Central memory CD8-positive, alpha-beta T cell (primary cell): ENCODE data around the gene PEAK1.

Experiments
- ATAC-seq: fragments of 150-1000 bp; cut with Tn5 transposase; replicated peaks from 2 replicates; pipeline ENCODE4 v1.10.0; 2022; ENCODE audit warnings: mild to moderate bottlenecking, moderate FRiP score, moderate number of reproducible peaks; ENCODE audit not compliant: poor library complexity, severe bottlenecking; ENCODE audit errors: extremely low read depth
- DNase-seq, 2 donors: peaks; one replicate each; pipeline ENCODE4 v3.0.0; 2021; ENCODE audit warnings: low spot score in 2 of 2
- H3K27ac Mint-ChIP-seq: one replicate; pipeline ENCODE4 v1.8.0; 2022; ENCODE audit warnings: low read depth, mild to moderate bottlenecking, moderate library complexity, mixed read lengths
- H3K27me3 Mint-ChIP-seq: one replicate; pipeline ENCODE4 v1.8.0; 2022; ENCODE audit warnings: mixed read lengths
- H3K36me3 Mint-ChIP-seq: one replicate; pipeline ENCODE4 v1.8.0; 2022; ENCODE audit warnings: mild to moderate bottlenecking, moderate library complexity, mixed read lengths; ENCODE audit not compliant: insufficient read depth
- H3K4me1 Mint-ChIP-seq: one replicate; pipeline ENCODE4 v1.8.0; 2022; ENCODE audit warnings: mixed read lengths
- H3K4me3 Mint-ChIP-seq: one replicate; pipeline ENCODE4 v1.8.0; 2022; ENCODE audit warnings: mild to moderate bottlenecking, moderate library complexity, mixed read lengths
- H3K9me3 Mint-ChIP-seq: one replicate; pipeline ENCODE4 v1.8.0; 2022; ENCODE audit warnings: mixed read lengths

The PEAK1 gene

DNA sequence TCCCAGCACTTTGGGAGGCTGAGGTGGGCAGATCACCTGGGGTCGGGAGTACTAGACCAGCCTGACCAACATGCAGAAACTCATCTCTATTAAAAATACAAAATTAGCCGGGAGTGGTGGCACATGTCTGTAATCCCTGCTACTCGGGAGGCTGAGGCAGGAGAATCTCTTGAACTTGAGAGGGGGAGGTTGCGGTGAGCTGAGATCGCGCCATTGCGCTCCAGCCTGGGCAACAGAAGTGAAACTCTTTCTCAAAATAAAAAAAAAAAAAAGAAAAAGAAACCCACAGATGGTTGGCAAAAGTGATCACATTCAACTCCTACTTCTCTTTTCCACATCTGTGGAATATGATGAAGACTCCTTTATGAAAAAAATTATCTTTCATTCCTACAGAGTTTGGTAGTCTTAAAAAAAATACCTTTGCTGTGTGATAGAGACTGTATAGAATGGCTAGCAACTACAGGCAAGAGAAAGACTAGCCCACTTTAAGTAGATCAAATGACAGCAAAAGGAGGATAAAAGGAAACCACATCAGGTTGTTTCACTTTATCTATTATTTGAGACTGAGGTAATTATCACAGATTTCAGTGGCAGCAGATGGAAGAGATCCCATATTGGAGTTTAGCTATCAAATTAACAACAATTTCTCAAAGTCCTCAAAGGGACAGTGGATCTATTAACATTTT, 176.0 kb downstream of the PEAK1 start:
- no peak overlapping the region for H3K27ac Mint-ChIP-seq
- ATAC-seq (no peak), DNase-seq (no peak)
- no peaks in the 10 kb centered on the region for H3K4me1 Mint-ChIP-seq
- no peaks in the 10 kb centered on the region for H3K9me3 Mint-ChIP-seq
- H3K27me3 Mint-ChIP-seq = no peaks in the 10 kb centered on the region
- peaks cover 3% of the 10 kb centered on the region for H3K36me3 Mint-ChIP-seq
- H3K4me3 Mint-ChIP-seq = no peak overlapping the region

GRCh38 chr15:77243135-77243534, 176.8 kb downstream of the PEAK1 start:
- H3K4me3 Mint-ChIP-seq = no peak overlapping the region
- H3K36me3 Mint-ChIP-seq = peaks cover 3% of the 10 kb centered on the region
- H3K4me1 Mint-ChIP-seq = no peaks in the 10 kb centered on the region
- H3K27me3 Mint-ChIP-seq = no peaks in the 10 kb centered on the region
- ATAC-seq (no peak), DNase-seq (no peak)
- H3K27ac Mint-ChIP-seq = no peak overlapping the region
- H3K9me3 Mint-ChIP-seq = no peaks in the 10 kb centered on the region

GRCh38 chr15:77239882-77240608, 179.9 kb downstream of the PEAK1 start:
- no peak overlapping the region for H3K27ac Mint-ChIP-seq
- H3K27me3 Mint-ChIP-seq = no peaks in the 10 kb centered on the region
- DNase-seq = no peak
- no peak overlapping the region for H3K4me3 Mint-ChIP-seq
- H3K36me3 Mint-ChIP-seq = no peaks in the 10 kb centered on the region
- no peaks in the 10 kb centered on the region for H3K4me1 Mint-ChIP-seq
- ATAC-seq = no peak
- H3K9me3 Mint-ChIP-seq = no peaks in the 10 kb centered on the region

DNA sequence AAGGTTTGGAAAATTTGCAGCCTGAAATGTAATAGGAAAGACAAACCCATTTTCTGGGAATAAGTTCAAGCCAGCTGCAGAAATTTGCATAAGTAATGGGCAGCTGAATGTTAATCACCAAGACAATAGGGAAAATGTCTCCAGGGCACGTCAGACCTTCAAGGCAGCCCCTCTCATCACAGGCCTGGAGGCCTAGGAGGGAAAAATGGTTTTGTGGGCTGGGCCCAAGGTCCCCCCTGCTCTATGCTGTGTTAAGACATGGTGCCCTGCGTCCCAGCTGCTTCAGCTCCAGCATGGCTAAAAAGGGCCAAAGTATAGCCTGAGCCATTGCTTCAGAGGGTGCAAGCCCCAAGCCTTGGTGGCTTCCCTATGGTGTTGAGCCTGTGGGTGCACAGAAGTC, 184.3 kb downstream of the PEAK1 start:
- H3K36me3 Mint-ChIP-seq = no peaks in the 10 kb centered on the region
- H3K27ac Mint-ChIP-seq = no peak overlapping the region
- no peaks in the 10 kb centered on the region for H3K27me3 Mint-ChIP-seq
- H3K4me3 Mint-ChIP-seq = no peak overlapping the region
- H3K9me3 Mint-ChIP-seq = no peaks in the 10 kb centered on the region
- no peak for ATAC-seq
- DNase-seq = no peak
- no peaks in the 10 kb centered on the region for H3K4me1 Mint-ChIP-seq

GRCh38 chr15:77228828-77229227, 191.1 kb downstream of the PEAK1 start:
- ATAC-seq (no peak), DNase-seq (no peak)
- Mint-ChIP-seq H3K4me3 (no peak overlapping the region), H3K9me3 (no peaks in the 10 kb centered on the region), H3K27me3 (no peaks in the 10 kb centered on the region), H3K36me3 (no peaks in the 10 kb centered on the region), H3K27ac (no peak overlapping the region), H3K4me1 (peaks cover 8% of the 10 kb centered on the region)

DNA sequence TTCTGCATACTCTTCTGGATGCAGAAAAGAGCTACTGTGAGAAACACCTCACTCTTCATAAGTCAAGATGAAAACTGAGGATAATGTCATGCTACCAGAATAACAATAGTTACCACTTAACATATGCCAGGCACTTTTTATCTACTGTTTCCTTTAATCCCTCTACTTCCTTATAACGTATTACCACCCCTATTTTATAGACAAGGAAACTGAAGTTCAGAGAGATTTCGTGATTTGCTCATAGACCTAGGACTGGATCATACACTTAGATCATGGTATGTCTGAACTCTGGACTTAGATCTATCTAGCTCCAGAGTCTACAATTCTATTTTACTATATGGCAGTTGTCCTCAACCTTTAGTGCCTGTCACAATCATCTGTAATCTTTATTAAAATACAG, 193.3 kb downstream of the PEAK1 start:
- Mint-ChIP-seq H3K4me3 (no peak overlapping the region), H3K27me3 (no peaks in the 10 kb centered on the region), H3K9me3 (no peaks in the 10 kb centered on the region), H3K27ac (no peak overlapping the region), H3K36me3 (no peaks in the 10 kb centered on the region), H3K4me1 (peaks cover 8% of the 10 kb centered on the region)
- no peak for ATAC-seq
- no peak for DNase-seq

- H3K36me3 Mint-ChIP-seq = no peaks in the 10 kb centered on the region
- no peak for DNase-seq
- no peaks in the 10 kb centered on the region for H3K9me3 Mint-ChIP-seq
- H3K4me1 Mint-ChIP-seq = peaks cover 8% of the 10 kb centered on the region
- no peak overlapping the region for H3K27ac Mint-ChIP-seq
- ATAC-seq = no peak
- H3K27me3 Mint-ChIP-seq = no peaks in the 10 kb centered on the region
- H3K4me3 Mint-ChIP-seq = no peak overlapping the region
Observed at GRCh38 chr15:77225646-77226045, 194.3 kb downstream of the PEAK1 start.

- H3K9me3 Mint-ChIP-seq = no peaks in the 10 kb centered on the region
- DNase-seq = no peak
- H3K4me1 Mint-ChIP-seq = peaks cover 8% of the 10 kb centered on the region
- ATAC-seq = no peak
- H3K4me3 Mint-ChIP-seq = no peak overlapping the region
- no peak overlapping the region for H3K27ac Mint-ChIP-seq
- no peaks in the 10 kb centered on the region for H3K36me3 Mint-ChIP-seq
- no peaks in the 10 kb centered on the region for H3K27me3 Mint-ChIP-seq
Observed at GRCh38 chr15:77225088-77225487, 194.8 kb downstream of the PEAK1 start.

DNA sequence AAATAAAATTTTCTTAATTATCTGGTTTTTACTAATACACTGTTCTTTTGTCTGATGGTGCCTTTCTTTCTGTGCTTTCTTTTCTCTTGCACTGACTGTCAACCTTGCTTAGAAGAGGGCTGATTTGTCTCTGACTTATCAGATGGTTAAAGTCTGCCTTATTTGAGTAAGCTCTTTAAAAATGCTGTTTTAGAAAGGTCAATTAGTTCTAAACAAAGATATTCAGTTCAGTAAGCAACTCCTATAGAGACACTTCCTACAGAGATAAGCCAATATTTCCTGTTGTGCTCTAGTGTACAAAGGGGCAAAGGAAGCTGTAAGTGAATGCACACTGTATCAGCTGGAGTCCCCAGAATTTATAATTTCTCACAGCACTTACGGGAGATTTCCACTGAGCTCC, 195.6 kb downstream of the PEAK1 start:
- DNase-seq = no peak
- Mint-ChIP-seq H3K36me3 (no peaks in the 10 kb centered on the region), H3K4me3 (no peak overlapping the region), H3K9me3 (no peaks in the 10 kb centered on the region), H3K27me3 (no peaks in the 10 kb centered on the region), H3K4me1 (peaks cover 8% of the 10 kb centered on the region), H3K27ac (no peak overlapping the region)
- ATAC-seq = no peak

DNA sequence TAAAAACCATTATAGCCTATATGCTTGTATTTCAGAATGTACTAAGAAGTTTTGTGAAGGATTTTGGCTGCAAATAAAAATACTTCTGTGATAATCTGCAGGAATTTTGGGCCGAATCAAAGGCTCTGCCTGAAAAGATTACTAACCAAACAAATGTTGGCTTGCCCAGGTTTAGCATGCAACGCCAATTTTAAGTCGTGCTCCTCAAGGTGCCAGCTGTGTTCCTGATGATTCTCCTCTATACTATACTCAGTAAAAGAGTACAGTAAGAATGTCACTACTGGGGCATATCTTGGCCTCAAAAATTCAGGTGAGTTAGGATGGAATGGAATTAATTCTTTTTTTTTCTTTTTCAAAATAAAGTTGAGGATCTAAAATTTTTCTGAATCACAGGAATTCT, 198.2 kb downstream of the PEAK1 start:
- ATAC-seq (no peak), DNase-seq (no peak)
- H3K4me1 Mint-ChIP-seq = peaks cover 8% of the 10 kb centered on the region
- H3K27ac Mint-ChIP-seq = no peak overlapping the region
- peaks cover 2% of the 10 kb centered on the region for H3K36me3 Mint-ChIP-seq
- no peak overlapping the region for H3K4me3 Mint-ChIP-seq
- H3K27me3 Mint-ChIP-seq = no peaks in the 10 kb centered on the region
- H3K9me3 Mint-ChIP-seq = no peaks in the 10 kb centered on the region

DNA sequence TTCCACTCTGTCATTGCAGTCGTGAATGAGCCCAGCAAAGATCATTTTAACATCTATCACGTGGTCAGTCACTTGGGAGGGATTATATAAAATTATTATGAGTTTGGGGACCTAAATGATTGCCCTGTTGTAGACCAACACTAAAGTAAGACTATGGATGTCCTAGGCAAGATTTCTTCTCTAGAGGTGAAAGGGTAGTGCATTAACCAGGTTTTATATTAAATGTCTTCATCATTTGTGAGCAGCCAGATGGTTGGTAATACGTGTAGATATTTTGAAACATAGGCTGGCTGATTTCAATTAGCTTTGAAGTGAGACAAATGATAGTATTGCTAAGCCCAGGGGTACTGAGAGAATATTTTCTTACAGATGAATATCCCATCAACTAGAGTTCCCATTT, 198.7 kb downstream of the PEAK1 start:
- no peaks in the 10 kb centered on the region for H3K27me3 Mint-ChIP-seq
- peaks cover 8% of the 10 kb centered on the region for H3K4me1 Mint-ChIP-seq
- no peak overlapping the region for H3K27ac Mint-ChIP-seq
- H3K9me3 Mint-ChIP-seq = no peaks in the 10 kb centered on the region
- H3K4me3 Mint-ChIP-seq = no peak overlapping the region
- no peak for DNase-seq
- ATAC-seq = no peak
- H3K36me3 Mint-ChIP-seq = peaks cover 2% of the 10 kb centered on the region

- Mint-ChIP-seq H3K36me3 (peaks cover 2% of the 10 kb centered on the region), H3K27me3 (no peaks in the 10 kb centered on the region), H3K4me1 (peaks cover 6% of the 10 kb centered on the region), H3K4me3 (no peak overlapping the region), H3K27ac (no peak overlapping the region), H3K9me3 (no peaks in the 10 kb centered on the region)
- no peak for DNase-seq
- no peak for ATAC-seq
Observed at GRCh38 chr15:77219841-77220240, 200.1 kb downstream of the PEAK1 start.

- DNase-seq (no peak), ATAC-seq (no peak)
- Mint-ChIP-seq H3K36me3 (peaks cover 2% of the 10 kb centered on the region), H3K4me1 (no peaks in the 10 kb centered on the region), H3K4me3 (no peak overlapping the region), H3K27ac (no peak overlapping the region), H3K9me3 (no peaks in the 10 kb centered on the region), H3K27me3 (no peaks in the 10 kb centered on the region)
Observed at GRCh38 chr15:77209221-77209620, 210.7 kb downstream of the PEAK1 start.
